ENCODE measurements around the gene HBD. TPM values are rescaled to one million over a fixed set of nuclear protein-coding genes. Genes with fewer than 3 reads are reported as not detected.
A peak's percentile ranks its signal among the peaks of the same experiment; 100 is the strongest.

Gene HBD
- total and polyA plus RNA-seq, 9 of the 15 experiments (the other 6 are each of a cell fraction or from before 2014, with no cell fraction given) = 11.8 to 169 (median 36.0) TPM

DNA sequence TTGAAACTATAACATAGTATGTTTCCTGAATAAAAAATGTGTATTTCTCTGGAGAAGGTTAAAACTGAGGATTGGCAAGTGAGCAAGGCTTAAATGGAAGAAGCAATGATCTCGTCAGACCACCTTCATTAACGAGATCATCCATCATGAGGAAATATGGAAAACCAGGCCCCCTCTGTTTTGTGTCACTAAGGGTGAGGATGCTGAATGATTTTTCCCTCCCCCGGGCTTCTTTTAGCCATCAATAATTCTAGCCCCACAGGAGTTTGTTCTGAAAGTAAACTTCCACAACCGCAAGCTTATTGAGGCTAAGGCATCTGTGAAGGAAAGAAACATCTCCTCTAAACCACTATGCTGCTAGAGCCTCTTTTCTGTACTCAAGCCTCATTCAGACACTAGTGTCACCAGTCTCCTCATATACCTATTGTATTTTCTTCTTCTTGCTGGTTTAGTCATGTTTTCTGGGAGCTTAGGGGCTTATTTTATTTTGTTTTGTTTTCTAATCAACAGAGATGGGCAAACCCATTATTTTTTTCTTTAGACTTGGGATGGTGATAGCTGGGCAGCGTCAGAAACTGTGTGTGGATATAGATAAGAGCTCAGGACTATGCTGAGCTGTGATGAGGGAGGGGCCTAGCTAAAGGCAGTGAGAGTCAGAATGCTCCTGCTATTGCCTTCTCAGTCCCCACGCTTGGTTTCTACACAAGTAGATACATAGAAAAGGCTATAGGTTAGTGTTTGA is 41.3 kb upstream of the HBD start (continued):
- TF ChIP-seq, protein P1, sequence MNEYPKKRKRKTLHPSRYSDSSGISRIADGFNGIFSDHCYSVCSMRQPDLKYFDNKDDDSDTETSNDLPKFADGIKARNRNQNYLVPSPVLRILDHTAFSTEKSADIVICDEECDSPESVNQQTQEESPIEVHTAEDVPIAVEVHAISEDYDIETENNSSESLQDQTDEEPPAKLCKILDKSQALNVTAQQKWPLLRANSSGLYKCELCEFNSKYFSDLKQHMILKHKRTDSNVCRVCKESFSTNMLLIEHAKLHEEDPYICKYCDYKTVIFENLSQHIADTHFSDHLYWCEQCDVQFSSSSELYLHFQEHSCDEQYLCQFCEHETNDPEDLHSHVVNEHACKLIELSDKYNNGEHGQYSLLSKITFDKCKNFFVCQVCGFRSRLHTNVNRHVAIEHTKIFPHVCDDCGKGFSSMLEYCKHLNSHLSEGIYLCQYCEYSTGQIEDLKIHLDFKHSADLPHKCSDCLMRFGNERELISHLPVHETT (CRISPR knock-in tag; conservative IDR thresholded peaks at IDR 0.05 in 1 of 2, IDR thresholded peaks at IDR 0.05 in 1 of 2) = peak in 1 of 2 experiments; percentile 78; a peak in 2 of 4 replicates
- TF ChIP-seq FOXA1 (IDR thresholded peaks at IDR 0.05; ENCODE audit: borderline replicate concordance) (no peak), NR1H2 (CRISPR knock-in tag; IDR thresholded peaks at IDR 0.05) (no peak), NEUROD1 (IDR thresholded peaks at IDR 0.05; ENCODE audit: borderline replicate concordance, low read depth, low read length, partially characterized antibody) (peak; percentile 25), PTRF (tag; IDR thresholded peaks at IDR 0.05) (no peak), EP300 (IDR thresholded peaks at IDR 0.05; ENCODE audit: low read length) (peak; percentile 87), ZNF263 (CRISPR knock-in tag; IDR thresholded peaks at IDR 0.05; ENCODE audit: borderline replicate concordance) (no peak), ZNF830 (CRISPR knock-in tag; IDR thresholded peaks at IDR 0.05) (no peak), PCBP1 (IDR thresholded peaks at IDR 0.05; ENCODE audit: low read depth, low read length, poor library complexity, severe bottlenecking) (no peak), SRSF3 (IDR thresholded peaks at IDR 0.05; ENCODE audit: insufficient read depth, low read length) (no peak)
- TF ChIP-seq, protein P2, sequence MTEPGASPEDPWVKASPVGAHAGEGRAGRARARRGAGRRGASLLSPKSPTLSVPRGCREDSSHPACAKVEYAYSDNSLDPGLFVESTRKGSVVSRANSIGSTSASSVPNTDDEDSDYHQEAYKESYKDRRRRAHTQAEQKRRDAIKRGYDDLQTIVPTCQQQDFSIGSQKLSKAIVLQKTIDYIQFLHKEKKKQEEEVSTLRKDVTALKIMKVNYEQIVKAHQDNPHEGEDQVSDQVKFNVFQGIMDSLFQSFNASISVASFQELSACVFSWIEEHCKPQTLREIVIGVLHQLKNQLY (CRISPR knock-in tag; conservative IDR thresholded peaks at IDR 0.05) = no peak
- TF ChIP-seq, protein P3, sequence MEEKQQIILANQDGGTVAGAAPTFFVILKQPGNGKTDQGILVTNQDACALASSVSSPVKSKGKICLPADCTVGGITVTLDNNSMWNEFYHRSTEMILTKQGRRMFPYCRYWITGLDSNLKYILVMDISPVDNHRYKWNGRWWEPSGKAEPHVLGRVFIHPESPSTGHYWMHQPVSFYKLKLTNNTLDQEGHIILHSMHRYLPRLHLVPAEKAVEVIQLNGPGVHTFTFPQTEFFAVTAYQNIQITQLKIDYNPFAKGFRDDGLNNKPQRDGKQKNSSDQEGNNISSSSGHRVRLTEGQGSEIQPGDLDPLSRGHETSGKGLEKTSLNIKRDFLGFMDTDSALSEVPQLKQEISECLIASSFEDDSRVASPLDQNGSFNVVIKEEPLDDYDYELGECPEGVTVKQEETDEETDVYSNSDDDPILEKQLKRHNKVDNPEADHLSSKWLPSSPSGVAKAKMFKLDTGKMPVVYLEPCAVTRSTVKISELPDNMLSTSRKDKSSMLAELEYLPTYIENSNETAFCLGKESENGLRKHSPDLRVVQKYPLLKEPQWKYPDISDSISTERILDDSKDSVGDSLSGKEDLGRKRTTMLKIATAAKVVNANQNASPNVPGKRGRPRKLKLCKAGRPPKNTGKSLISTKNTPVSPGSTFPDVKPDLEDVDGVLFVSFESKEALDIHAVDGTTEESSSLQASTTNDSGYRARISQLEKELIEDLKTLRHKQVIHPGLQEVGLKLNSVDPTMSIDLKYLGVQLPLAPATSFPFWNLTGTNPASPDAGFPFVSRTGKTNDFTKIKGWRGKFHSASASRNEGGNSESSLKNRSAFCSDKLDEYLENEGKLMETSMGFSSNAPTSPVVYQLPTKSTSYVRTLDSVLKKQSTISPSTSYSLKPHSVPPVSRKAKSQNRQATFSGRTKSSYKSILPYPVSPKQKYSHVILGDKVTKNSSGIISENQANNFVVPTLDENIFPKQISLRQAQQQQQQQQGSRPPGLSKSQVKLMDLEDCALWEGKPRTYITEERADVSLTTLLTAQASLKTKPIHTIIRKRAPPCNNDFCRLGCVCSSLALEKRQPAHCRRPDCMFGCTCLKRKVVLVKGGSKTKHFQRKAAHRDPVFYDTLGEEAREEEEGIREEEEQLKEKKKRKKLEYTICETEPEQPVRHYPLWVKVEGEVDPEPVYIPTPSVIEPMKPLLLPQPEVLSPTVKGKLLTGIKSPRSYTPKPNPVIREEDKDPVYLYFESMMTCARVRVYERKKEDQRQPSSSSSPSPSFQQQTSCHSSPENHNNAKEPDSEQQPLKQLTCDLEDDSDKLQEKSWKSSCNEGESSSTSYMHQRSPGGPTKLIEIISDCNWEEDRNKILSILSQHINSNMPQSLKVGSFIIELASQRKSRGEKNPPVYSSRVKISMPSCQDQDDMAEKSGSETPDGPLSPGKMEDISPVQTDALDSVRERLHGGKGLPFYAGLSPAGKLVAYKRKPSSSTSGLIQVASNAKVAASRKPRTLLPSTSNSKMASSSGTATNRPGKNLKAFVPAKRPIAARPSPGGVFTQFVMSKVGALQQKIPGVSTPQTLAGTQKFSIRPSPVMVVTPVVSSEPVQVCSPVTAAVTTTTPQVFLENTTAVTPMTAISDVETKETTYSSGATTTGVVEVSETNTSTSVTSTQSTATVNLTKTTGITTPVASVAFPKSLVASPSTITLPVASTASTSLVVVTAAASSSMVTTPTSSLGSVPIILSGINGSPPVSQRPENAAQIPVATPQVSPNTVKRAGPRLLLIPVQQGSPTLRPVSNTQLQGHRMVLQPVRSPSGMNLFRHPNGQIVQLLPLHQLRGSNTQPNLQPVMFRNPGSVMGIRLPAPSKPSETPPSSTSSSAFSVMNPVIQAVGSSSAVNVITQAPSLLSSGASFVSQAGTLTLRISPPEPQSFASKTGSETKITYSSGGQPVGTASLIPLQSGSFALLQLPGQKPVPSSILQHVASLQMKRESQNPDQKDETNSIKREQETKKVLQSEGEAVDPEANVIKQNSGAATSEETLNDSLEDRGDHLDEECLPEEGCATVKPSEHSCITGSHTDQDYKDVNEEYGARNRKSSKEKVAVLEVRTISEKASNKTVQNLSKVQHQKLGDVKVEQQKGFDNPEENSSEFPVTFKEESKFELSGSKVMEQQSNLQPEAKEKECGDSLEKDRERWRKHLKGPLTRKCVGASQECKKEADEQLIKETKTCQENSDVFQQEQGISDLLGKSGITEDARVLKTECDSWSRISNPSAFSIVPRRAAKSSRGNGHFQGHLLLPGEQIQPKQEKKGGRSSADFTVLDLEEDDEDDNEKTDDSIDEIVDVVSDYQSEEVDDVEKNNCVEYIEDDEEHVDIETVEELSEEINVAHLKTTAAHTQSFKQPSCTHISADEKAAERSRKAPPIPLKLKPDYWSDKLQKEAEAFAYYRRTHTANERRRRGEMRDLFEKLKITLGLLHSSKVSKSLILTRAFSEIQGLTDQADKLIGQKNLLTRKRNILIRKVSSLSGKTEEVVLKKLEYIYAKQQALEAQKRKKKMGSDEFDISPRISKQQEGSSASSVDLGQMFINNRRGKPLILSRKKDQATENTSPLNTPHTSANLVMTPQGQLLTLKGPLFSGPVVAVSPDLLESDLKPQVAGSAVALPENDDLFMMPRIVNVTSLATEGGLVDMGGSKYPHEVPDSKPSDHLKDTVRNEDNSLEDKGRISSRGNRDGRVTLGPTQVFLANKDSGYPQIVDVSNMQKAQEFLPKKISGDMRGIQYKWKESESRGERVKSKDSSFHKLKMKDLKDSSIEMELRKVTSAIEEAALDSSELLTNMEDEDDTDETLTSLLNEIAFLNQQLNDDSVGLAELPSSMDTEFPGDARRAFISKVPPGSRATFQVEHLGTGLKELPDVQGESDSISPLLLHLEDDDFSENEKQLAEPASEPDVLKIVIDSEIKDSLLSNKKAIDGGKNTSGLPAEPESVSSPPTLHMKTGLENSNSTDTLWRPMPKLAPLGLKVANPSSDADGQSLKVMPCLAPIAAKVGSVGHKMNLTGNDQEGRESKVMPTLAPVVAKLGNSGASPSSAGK (IDR thresholded peaks at IDR 0.05) = no peak

Measured in K562 (cell line).